GM12878 (cell line): Measurements from ENCODE around the gene SPON2.

Source experiments
- CBFB ChIP-seq: IDR thresholded peaks from 2 replicates; pipeline ENCODE4 v1.6.1; 2016; ENCODE audit warnings: antibody characterized with exemption, low read depth
- CEBPB ChIP-seq, 2 experiments: fragments of 150-350 bp in 1 of 2; IDR thresholded peaks; 2 replicates each; pipeline ENCODE4 v1.6.1; 2012 to 2014; ENCODE audit warnings: low read depth in 2 of 2, low read length in 2 of 2, borderline replicate concordance in 1 of 2, inconsistent platforms in 1 of 2
- CREM ChIP-seq: IDR thresholded peaks from 2 replicates; pipeline ENCODE4 v1.6.1; 2014; ENCODE audit warnings: antibody characterized with exemption, low read depth
- MTA2 ChIP-seq: fragments of 450-650 bp; IDR thresholded peaks from 2 replicates; pipeline ENCODE4 v1.6.1; 2016; ENCODE audit warnings: low read depth, mild to moderate bottlenecking, moderate library complexity
- PML ChIP-seq: IDR thresholded peaks from 2 replicates; pipeline ENCODE4 v1.6.1; 2012; ENCODE audit warnings: low read length, inconsistent platforms
- RFX5 ChIP-seq: IDR thresholded peaks from 2 replicates; pipeline ENCODE4 v1.6.1; 2011; ENCODE audit warnings: low read depth, low read length, improper control_type of control experiment

DNA sequence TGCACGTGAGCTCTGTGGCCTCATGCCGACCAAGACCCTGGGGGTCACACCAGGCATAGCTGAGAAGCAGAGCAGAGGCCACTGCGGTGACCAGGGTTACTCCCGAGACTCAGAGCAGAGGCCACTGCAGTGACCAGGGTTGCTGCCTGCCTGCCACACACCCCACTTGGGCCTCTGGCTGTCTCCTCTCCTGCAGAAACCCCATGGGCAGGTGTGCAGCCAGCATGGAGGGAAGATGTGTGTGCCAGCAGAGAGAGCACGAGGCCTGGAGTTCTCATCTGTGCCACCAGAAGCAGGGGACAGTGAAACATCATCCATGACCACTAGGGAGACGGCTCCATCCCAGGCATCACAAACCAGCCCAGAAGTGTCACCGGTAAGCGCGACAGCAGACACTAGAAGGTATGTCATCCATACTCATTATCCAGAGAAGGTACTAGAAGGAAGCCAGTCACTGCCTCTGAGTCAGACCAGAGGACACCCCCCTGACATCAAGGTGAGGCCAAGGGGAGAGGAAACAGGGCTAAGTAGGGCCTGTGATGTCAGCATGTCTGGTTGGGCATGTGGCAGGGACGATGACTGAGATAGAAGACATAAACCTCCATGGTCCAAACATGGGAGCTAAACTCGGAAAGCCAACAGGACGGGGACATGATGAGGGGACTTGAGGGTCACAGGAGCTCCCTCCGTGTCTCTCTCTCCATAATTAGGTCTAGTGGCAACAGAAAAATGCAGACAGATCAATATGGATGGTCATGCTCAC is 24.2 kb upstream of the SPON2 start:
- no peak for TF ChIP-seq MTA2
- no peak for TF ChIP-seq RFX5
- TF ChIP-seq CEBPB (IDR thresholded peaks at IDR 0.05; ENCODE audit: borderline replicate concordance in 1 of 2, low read depth in 2 of 2, low read length in 2 of 2): no peak
- TF ChIP-seq PML: no peak
- TF ChIP-seq CREM: no peak
- TF ChIP-seq CBFB: no peak
